Type B pancreatic cell (in vitro differentiated cells): ENCODE measurements around the gene PEX10. TPM values are rescaled to one million over a fixed set of nuclear protein-coding genes. Genes with fewer than 3 reads are reported as not detected.

Source experiments
- DNase-seq: peaks from one replicate; pipeline ENCODE4 v3.0.0; 2021; ENCODE audit warnings: mixed read lengths; ENCODE audit not compliant: unreplicated experiment; ENCODE audit errors: extremely low spot score
- H3K27ac Mint-ChIP-seq: 2 replicates; pipeline ENCODE4 v1.8.0; 2021; ENCODE audit warnings: mild to moderate bottlenecking, mixed read lengths
- H3K27me3 Mint-ChIP-seq: 2 replicates; pipeline ENCODE4 v1.8.0; 2021; ENCODE audit warnings: mixed read lengths
- H3K36me3 Mint-ChIP-seq: 2 replicates; pipeline ENCODE4 v1.8.0; 2021; ENCODE audit warnings: mixed read lengths
- H3K4me1 Mint-ChIP-seq: one replicate; pipeline ENCODE4 v1.8.0; 2021; ENCODE audit warnings: mixed read lengths; ENCODE audit not compliant: unreplicated experiment
- H3K4me3 Mint-ChIP-seq: 2 replicates; pipeline ENCODE4 v1.8.0; 2021; ENCODE audit warnings: mild to moderate bottlenecking, mixed read lengths
- H3K9me3 Mint-ChIP-seq: 2 replicates; pipeline ENCODE4 v1.8.0; 2021; ENCODE audit warnings: mixed read lengths
- total RNA-seq: library from RNA; stranded (reverse); gene quantifications from 2 replicates; pipeline ENCODE4 v1.2.1, GENCODE V29; 2021; ENCODE audit warnings: low replicate concordance
- TF ChIP-seq, protein P1 (sequence below): fragments of 200-600 bp; sonication (generic); conservative IDR thresholded peaks from 2 replicates; pipeline ENCODE4 v1.5.0; 2021; ENCODE audit warnings: antibody characterized with exemption, mild to moderate bottlenecking

The PEX10 gene
- total RNA-seq, 1 donor from 2014 or later: 27.3 TPM

DNA sequence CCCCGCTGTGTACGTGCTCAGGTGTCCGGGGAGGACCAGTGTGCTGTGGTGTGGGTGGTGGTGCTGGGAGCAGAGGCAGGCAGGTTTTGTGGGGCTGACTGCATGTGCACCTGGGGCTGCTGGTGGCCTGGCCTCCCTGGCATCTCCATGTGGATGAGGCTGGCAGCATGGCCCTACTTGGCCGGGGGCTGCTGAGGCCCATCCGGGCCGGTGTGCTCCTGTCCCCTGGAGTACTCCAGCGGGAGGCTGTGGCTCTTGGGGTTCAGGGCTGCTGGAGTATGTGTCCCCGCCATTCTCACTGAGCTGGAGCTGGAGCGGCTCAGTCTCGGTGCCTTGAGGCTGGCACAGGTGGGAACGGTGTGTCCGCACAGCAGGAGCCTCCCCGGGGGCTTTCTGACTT is 20.8 kb upstream of the PEX10 start:
- TF ChIP-seq, protein P1, sequence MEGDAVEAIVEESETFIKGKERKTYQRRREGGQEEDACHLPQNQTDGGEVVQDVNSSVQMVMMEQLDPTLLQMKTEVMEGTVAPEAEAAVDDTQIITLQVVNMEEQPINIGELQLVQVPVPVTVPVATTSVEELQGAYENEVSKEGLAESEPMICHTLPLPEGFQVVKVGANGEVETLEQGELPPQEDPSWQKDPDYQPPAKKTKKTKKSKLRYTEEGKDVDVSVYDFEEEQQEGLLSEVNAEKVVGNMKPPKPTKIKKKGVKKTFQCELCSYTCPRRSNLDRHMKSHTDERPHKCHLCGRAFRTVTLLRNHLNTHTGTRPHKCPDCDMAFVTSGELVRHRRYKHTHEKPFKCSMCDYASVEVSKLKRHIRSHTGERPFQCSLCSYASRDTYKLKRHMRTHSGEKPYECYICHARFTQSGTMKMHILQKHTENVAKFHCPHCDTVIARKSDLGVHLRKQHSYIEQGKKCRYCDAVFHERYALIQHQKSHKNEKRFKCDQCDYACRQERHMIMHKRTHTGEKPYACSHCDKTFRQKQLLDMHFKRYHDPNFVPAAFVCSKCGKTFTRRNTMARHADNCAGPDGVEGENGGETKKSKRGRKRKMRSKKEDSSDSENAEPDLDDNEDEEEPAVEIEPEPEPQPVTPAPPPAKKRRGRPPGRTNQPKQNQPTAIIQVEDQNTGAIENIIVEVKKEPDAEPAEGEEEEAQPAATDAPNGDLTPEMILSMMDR: no peak
- Mint-ChIP-seq H3K27me3 (peaks cover 24% of the 10 kb centered on the region), H3K36me3 (no peaks in the 10 kb centered on the region), H3K27ac (no peak overlapping the region), H3K4me3 (no peak overlapping the region), H3K9me3 (no peaks in the 10 kb centered on the region), H3K4me1 (no peaks in the 10 kb centered on the region)
- no peak for DNase-seq

DNA sequence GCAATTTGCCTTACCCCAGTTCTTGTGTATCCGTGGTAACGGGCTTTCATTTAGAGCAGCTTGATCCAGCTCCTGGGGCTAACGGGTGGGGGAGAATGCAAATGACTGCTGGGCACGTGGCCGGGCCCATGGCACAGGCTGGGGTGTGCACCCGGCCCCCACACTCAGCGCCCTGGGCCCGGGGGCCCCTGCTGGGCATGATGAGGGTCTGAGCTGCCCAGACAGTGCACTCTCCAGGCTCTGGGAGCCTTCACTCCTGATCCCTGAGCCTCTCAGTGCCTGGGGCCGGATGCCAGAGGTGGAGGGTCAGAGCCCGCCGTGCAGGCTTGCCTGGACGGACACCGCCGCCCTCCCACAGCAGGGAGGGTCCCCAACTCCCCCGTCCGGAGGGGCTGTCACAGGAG is 20.1 kb upstream of the PEX10 start:
- TF ChIP-seq, protein P1: no peak
- Mint-ChIP-seq H3K27me3 (peaks cover 19% of the 10 kb centered on the region), H3K36me3 (no peaks in the 10 kb centered on the region), H3K4me3 (no peak overlapping the region), H3K4me1 (no peaks in the 10 kb centered on the region), H3K9me3 (no peaks in the 10 kb centered on the region), H3K27ac (no peak overlapping the region)
- no peak for DNase-seq

DNA sequence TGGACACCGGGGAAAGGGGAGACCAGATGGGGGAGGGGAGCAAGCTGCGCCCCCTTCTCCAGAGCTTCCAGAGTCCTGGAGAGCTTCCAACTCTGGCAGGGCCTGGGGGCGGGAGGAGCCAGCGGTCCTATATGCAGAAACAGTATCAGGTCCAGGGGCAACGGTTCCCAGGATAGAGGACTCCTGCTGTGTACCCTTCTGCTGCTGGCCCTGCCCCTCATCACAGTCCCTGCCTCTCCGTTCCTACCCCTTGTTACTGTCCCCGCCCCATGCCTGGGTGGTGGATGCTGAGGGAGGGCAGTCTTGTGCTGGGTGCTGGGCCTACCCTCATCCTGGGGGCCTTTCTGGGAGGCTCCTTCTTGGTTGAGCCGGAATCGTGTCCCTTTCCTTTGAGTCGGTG is 19.2 kb upstream of the PEX10 start:
- Mint-ChIP-seq H3K27ac (no peak overlapping the region), H3K27me3 (peaks cover 16% of the 10 kb centered on the region), H3K36me3 (no peaks in the 10 kb centered on the region), H3K9me3 (no peaks in the 10 kb centered on the region), H3K4me1 (no peaks in the 10 kb centered on the region), H3K4me3 (no peak overlapping the region)
- DNase-seq: no peak
- TF ChIP-seq, protein P1: no peak

DNA sequence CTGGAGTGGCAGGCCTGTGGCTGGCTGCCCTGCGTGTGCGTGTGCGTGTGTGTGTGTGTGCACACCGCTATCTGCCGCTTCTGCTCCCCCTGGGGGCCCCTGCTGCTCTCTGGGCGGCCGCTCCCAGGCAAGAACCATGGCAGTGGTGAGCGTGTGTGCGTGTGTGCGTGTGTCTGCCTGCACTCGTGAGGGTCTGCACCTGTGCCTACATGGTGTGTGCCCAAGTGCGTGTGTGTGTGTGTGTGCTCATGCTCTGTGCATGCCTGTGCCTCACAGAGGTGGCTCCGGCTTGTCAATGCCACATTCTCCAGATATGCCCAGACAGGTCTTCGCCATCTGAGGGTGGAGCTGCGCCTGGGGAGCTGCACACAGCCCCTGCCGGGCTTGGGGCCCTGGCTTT is 18.7 kb upstream of the PEX10 start:
- Mint-ChIP-seq H3K9me3 (no peaks in the 10 kb centered on the region), H3K36me3 (no peaks in the 10 kb centered on the region), H3K4me1 (no peaks in the 10 kb centered on the region), H3K27ac (no peak overlapping the region), H3K27me3 (peaks cover 16% of the 10 kb centered on the region), H3K4me3 (no peak overlapping the region)
- DNase-seq: no peak
- TF ChIP-seq, protein P1: no peak

DNA sequence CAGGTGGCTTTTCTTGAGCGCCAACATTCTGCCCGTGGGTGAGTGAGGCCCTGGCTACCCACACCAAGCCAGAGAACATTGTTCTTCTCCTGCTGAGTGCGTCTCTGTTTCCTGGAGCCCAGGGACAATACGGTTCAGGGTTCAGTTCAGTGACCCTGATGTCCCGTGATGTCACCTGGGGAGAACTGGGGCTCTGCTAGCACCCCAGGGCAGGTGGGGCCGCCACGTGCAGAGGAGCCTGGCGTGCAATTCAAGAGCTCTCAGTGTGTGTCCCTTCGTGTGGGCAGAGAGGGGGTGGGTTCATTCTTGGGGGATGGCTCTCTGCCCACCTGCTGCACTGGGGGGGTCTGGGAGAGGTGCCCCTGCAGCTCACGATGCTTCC is 18.2 kb upstream of the PEX10 start:
- Mint-ChIP-seq H3K4me3 (no peak overlapping the region), H3K27me3 (peaks cover 16% of the 10 kb centered on the region), H3K36me3 (no peaks in the 10 kb centered on the region), H3K9me3 (no peaks in the 10 kb centered on the region), H3K4me1 (no peaks in the 10 kb centered on the region), H3K27ac (no peak overlapping the region)
- DNase-seq: no peak
- TF ChIP-seq, protein P1: no peak
